Cardiac muscle cell (in vitro differentiated cells and primary cell): Measurements from ENCODE around the gene IL32. TPM values are rescaled to one million over a fixed set of nuclear protein-coding genes. Genes with fewer than 3 reads are reported as not detected.
"Not testable (repeated sequence)": the region's sequence is repeated elsewhere in the genome, so short reads cannot be mapped to it uniquely, and the experiment has no call there.

ENCODE experiments used
- DNase-seq, 2 donors: peaks; one replicate each; pipeline versions ENCODE4 v3.0.0 to v3.0.0-alpha.2; 2010 to 2017; ENCODE audit warnings: low read depth in 1 of 2, low spot score in 1 of 2
- H3K27ac ChIP-seq: fragments of 200-600 bp; sonication (generic); 2 replicates; pipeline ENCODE4 v1.5.1; 2016
- H3K27me3 ChIP-seq: fragments of 200-600 bp; sonication (generic); 2 replicates; pipeline ENCODE4 v1.6.0; 2016; ENCODE audit warnings: control low read depth
- H3K36me3 ChIP-seq: fragments of 200-600 bp; sonication (generic); 2 replicates; pipeline ENCODE4 v1.5.1; 2016; ENCODE audit warnings: control low read depth
- H3K4me1 ChIP-seq: fragments of 200-600 bp; sonication (generic); 2 replicates; pipeline ENCODE4 v1.8.1; 2017; ENCODE audit warnings: low read depth, mild to moderate bottlenecking, mixed run types
- H3K4me3 ChIP-seq: fragments of 200-600 bp; sonication (generic); 2 replicates; pipeline ENCODE4 v1.5.1; 2016; ENCODE audit warnings: mild to moderate bottlenecking
- H3K9me3 ChIP-seq: fragments of 200-600 bp; sonication (generic); 2 replicates; pipeline ENCODE4 v1.5.1; 2017; ENCODE audit warnings: low read depth, mild to moderate bottlenecking, control low read depth
- CTCF ChIP-seq: IDR thresholded peaks from 2 replicates; pipeline ENCODE4 v1.5.1; 2012; ENCODE audit warnings: low read depth, mild to moderate bottlenecking, low read length
- polyA plus RNA-seq: library from polyadenylated mRNA; unstranded; fragments of >200 nt; fragmentation: Nextera tagmentation; extraction: Ambion mirVana; gene quantifications from 2 replicates; pipeline ENCODE4 v1.2.1, GENCODE V29; 2016
- total RNA-seq: library from RNA; depleted of rRNA; stranded (reverse); fragments of >200 nt; gene quantifications from 2 replicates; pipeline ENCODE4 v1.2.3, GENCODE V29; 2016

The IL32 gene
- total and polyA plus RNA-seq, 2 experiments from 2014 or later, result 0.35 to 0.66 TPM

GRCh38 chr16:3051494-3051893, 13.9 kb upstream of the IL32 start:
- Histone ChIP-seq H3K27ac (no peak overlapping the region), H3K9me3 (no peaks in the 10 kb centered on the region), H3K27me3 (peaks cover 32% of the 10 kb centered on the region), H3K4me3 (no peak overlapping the region), H3K4me1 (no peaks in the 10 kb centered on the region), H3K36me3 (no peaks in the 10 kb centered on the region)
- no peak for TF ChIP-seq CTCF
- DNase-seq, result no peak

- H3K36me3 ChIP-seq, H3K4me3 ChIP-seq, H3K9me3 ChIP-seq, DNase-seq, H3K27ac ChIP-seq, H3K4me1 ChIP-seq: not testable (repeated sequence)
- H3K27me3 ChIP-seq, result peaks cover 22% of the 10 kb centered on the region
Observed at GRCh38 chr16:3052571-3053329, 12.7 kb upstream of the IL32 start.

GRCh38 chr16:3053330-3053710, 12.1 kb upstream of the IL32 start:
- not testable (repeated sequence) for H3K4me1 ChIP-seq, H3K9me3 ChIP-seq, H3K27ac ChIP-seq, H3K4me3 ChIP-seq, H3K36me3 ChIP-seq, DNase-seq
- peaks cover 16% of the 10 kb centered on the region for H3K27me3 ChIP-seq

- H3K27ac ChIP-seq, result no peak overlapping the region
- no peak for TF ChIP-seq CTCF
- DNase-seq, result no peak
Observed at GRCh38 chr16:3054965-3055733, 10.3 kb upstream of the IL32 start.

GRCh38 chr16:3055734-3056115, 9.7 kb upstream of the IL32 start:
- not testable (repeated sequence) for DNase-seq, H3K27me3 ChIP-seq

More at GRCh38 chr16:3054965-3055733, 10.3 kb upstream of the IL32 start:
- no peaks in the 10 kb centered on the region for H3K9me3 ChIP-seq
- no peak overlapping the region for H3K4me3 ChIP-seq
- peaks cover 2% of the 10 kb centered on the region for H3K27me3 ChIP-seq
- H3K36me3 ChIP-seq, result no peaks in the 10 kb centered on the region
- no peaks in the 10 kb centered on the region for H3K4me1 ChIP-seq

GRCh38 chr16:3056336-3057180, 8.9 kb upstream of the IL32 start:
- Histone ChIP-seq H3K36me3 (no peaks in the 10 kb centered on the region), H3K4me1 (no peaks in the 10 kb centered on the region), H3K9me3 (no peaks in the 10 kb centered on the region), H3K27me3 (peaks cover 2% of the 10 kb centered on the region), H3K4me3 (no peak overlapping the region), H3K27ac (no peak overlapping the region)
- TF ChIP-seq CTCF, result no peak
- DNase-seq, result no peak

More at GRCh38 chr16:3055734-3056115, 9.7 kb upstream of the IL32 start:
- H3K27ac ChIP-seq, H3K36me3 ChIP-seq, H3K9me3 ChIP-seq, H3K4me3 ChIP-seq, H3K4me1 ChIP-seq: not testable (repeated sequence)
